Measurements from ENCODE around the gene EIF3K. TPM values are rescaled to one million over a fixed set of nuclear protein-coding genes. Genes with fewer than 3 reads are reported as not detected.
"Not testable (repeated sequence)": the region's sequence is repeated elsewhere in the genome, so short reads cannot be mapped to it uniquely, and the experiment has no call there.

Gene EIF3K
- total and polyA plus RNA-seq, 2 of the 13 experiments (the other 11 are each of a cell fraction or from before 2014, with no cell fraction given), result 179 to 258 TPM

DNA sequence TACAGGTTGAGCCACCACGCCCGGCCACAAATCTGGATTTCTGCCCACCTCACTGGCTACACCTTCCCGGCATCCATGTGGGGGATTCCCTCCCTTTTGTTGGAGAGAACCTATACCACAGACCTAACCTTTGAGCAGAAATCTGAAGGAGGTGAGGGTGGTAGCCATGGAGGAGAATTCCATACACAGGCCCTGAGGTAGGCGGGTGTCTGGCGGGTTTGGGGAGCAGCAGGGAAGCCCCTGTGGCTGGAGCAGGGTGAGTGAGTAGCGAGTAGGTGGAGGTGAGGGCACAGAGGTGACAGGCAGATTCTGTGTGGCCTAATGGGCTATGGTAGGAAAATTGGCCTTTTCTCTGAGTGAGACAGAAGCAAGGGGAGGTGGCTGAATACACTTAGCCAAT, 10.6 kb downstream of the EIF3K start:
- DNase-seq (ENCODE audit: low spot score) (no peak), ATAC-seq (no peak), FAIRE-seq (no peak)
- Histone ChIP-seq H4K20me1 (ENCODE audit: insufficient read depth, low read length) (no peaks in the 10 kb centered on the region), H3K4me3 (replicated peaks in 1 of 3; ENCODE audit: insufficient read depth in 1 of 3, low read depth in 2 of 3, low read length in 3 of 3) (no peak overlapping the region), H3K27me3 (ENCODE audit: control insufficient read depth in 1 of 2, insufficient read depth in 2 of 2, low read length in 2 of 2) (no peaks in the 10 kb centered on the region), H3K9ac (ENCODE audit: insufficient read depth, low read depth, low read length) (no peak overlapping the region), H2AFZ (ENCODE audit: low read length) (no peak overlapping the region), H3K36me3 (replicated peaks in 1 of 2; ENCODE audit: control insufficient read depth in 1 of 2, insufficient read depth in 2 of 2, low read length in 2 of 2) (peaks cover 14 to 31% of the 10 kb centered on the region in 2 experiments; a peak in 4 of 5 replicates), H3K27ac (ENCODE audit: extremely low read length, insufficient read depth, low read length) (no peak overlapping the region), H3K4me1 (ENCODE audit: insufficient read depth, low read length) (no peaks in the 10 kb centered on the region), H3K9me3 (ENCODE audit: low read length) (no peaks in the 10 kb centered on the region), H3K79me2 (ENCODE audit: insufficient read depth, low read length) (no peaks in the 10 kb centered on the region), H3K4me2 (ENCODE audit: low read depth, low read length) (no peak overlapping the region)
- CTCF ChIA-PET (ENCODE audit: low intra/inter-chr PET ratio, low total read pairs), result no interaction called here
- in situ Hi-C loops (cut with HindIII; ENCODE audit: extremely low pct_ligation_motif_present, low pct_unique_long_range_greater_than_20kb) (no loop called here), intact Hi-C loops (cut with micrococcal nuclease; ENCODE audit: unreplicated experiment) (no loop called here)
- BruUV-seq (replicated peaks), result no TSS peak
- TF ChIP-seq PRPF4 (IDR thresholded peaks at IDR 0.05; ENCODE audit: low read depth, low read length, poor library complexity, severe bottlenecking), result no peak
- TF ChIP-seq, protein P1, sequence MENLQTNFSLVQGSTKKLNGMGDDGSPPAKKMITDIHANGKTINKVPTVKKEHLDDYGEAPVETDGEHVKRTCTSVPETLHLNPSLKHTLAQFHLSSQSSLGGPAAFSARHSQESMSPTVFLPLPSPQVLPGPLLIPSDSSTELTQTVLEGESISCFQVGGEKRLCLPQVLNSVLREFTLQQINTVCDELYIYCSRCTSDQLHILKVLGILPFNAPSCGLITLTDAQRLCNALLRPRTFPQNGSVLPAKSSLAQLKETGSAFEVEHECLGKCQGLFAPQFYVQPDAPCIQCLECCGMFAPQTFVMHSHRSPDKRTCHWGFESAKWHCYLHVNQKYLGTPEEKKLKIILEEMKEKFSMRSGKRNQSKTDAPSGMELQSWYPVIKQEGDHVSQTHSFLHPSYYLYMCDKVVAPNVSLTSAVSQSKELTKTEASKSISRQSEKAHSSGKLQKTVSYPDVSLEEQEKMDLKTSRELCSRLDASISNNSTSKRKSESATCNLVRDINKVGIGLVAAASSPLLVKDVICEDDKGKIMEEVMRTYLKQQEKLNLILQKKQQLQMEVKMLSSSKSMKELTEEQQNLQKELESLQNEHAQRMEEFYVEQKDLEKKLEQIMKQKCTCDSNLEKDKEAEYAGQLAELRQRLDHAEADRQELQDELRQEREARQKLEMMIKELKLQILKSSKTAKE (CRISPR knock-in tag; IDR thresholded peaks at IDR 0.05; ENCODE audit: borderline replicate concordance), result no peak
- no peak for TF ChIP-seq ZNF619 (CRISPR knock-in tag; IDR thresholded peaks at IDR 0.05)
- no peak for TF ChIP-seq ZNF567 (CRISPR knock-in tag; IDR thresholded peaks at IDR 0.05; ENCODE audit: borderline replicate concordance)
- no peak for TF ChIP-seq CCDC6 (CRISPR knock-in tag; IDR thresholded peaks at IDR 0.05)
- no peak for TF ChIP-seq ZNF883 (CRISPR knock-in tag; IDR thresholded peaks at IDR 0.05; ENCODE audit: not compliant biosample characterization)
- TF ChIP-seq NR2C2 (CRISPR knock-in tag; IDR thresholded peaks at IDR 0.05; ENCODE audit: borderline replicate concordance), result no peak
- no peak for TF ChIP-seq ZMAT3 (CRISPR knock-in tag; conservative IDR thresholded peaks at IDR 0.05)
- TF ChIP-seq SYNCRIP (IDR thresholded peaks at IDR 0.05; ENCODE audit: insufficient read depth, low read depth, low read length), result no peak
- TF ChIP-seq IRF2 (CRISPR knock-in tag; IDR thresholded peaks at IDR 0.05), result no peak
- TF ChIP-seq DRAP1 (CRISPR knock-in tag; IDR thresholded peaks at IDR 0.05), result no peak
- no peak for TF ChIP-seq SP2 (CRISPR knock-in tag; IDR thresholded peaks at IDR 0.05)
- TF ChIP-seq SPEN (CRISPR knock-in tag; IDR thresholded peaks at IDR 0.05; ENCODE audit: low read depth), result no peak
- TF ChIP-seq CBX2 (IDR thresholded peaks at IDR 0.05; ENCODE audit: low read depth, low read length), result no peak
- no peak for TF ChIP-seq CBX2 (CRISPR knock-in tag; IDR thresholded peaks at IDR 0.05; ENCODE audit: low read depth)
- no peak for TF ChIP-seq ZNF530 (CRISPR knock-in tag; IDR thresholded peaks at IDR 0.05; ENCODE audit: low read depth)
- POLR2A ChIA-PET, result interaction anchor here (3.2 kb wide), 1 partner anchor 11 kb away, joined by 11 read pairs; the partner anchor contains the start of gene EIF3K
- WGBS (ENCODE audit: low lambda C conversion rate), result 97% methylated on average over 6 of the region's 6 CpGs

DNA sequence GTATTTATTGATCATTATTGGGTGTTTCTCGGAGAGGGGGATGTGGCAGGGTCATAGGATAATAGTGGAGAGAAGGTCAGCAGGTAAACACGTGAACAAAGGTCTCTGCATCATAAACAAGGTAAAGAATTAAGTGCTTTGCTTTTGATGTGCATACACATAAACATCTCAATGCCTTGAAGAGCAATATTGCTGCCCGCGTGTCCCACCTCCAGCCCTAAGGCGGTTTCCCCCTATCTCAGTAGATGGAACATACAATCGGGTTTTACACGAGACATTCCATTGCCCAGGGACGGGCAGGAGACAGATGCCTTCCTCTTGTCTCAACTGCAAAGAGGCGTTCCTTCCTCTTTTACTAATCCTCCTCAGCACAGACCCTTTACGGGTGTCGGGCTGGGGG, 12.3 kb downstream of the EIF3K start:
- H3K27me3 ChIP-seq (ENCODE audit: control insufficient read depth in 1 of 2, insufficient read depth in 2 of 2, low read length in 2 of 2); H3K9ac ChIP-seq (ENCODE audit: insufficient read depth, low read depth, low read length); H3K4me1 ChIP-seq (ENCODE audit: insufficient read depth, low read length); H3K4me3 ChIP-seq (replicated peaks in 1 of 3; ENCODE audit: insufficient read depth in 1 of 3, low read depth in 2 of 3, low read length in 3 of 3); H3K79me2 ChIP-seq (ENCODE audit: insufficient read depth, low read length); FAIRE-seq; H3K27ac ChIP-seq (ENCODE audit: extremely low read length, insufficient read depth, low read length); H3K9me3 ChIP-seq (ENCODE audit: low read length); CTCF ChIA-PET (ENCODE audit: low intra/inter-chr PET ratio, low total read pairs); H4K20me1 ChIP-seq (ENCODE audit: insufficient read depth, low read length); POLR2A ChIA-PET; ATAC-seq; H2AFZ ChIP-seq (ENCODE audit: low read length); DNase-seq (ENCODE audit: low spot score); H3K4me2 ChIP-seq (ENCODE audit: low read depth, low read length); BruUV-seq (replicated peaks): not testable (repeated sequence)
- in situ Hi-C loops (cut with HindIII; ENCODE audit: extremely low pct_ligation_motif_present, low pct_unique_long_range_greater_than_20kb) (loop anchor here (10.0 kb wide), 1 partner anchor 86 kb away; no protein-coding TSS in a partner anchor), intact Hi-C loops (cut with micrococcal nuclease; ENCODE audit: unreplicated experiment) (loop anchor here (5.0 kb wide), 1 partner anchor 229 kb away; the partner anchor contains the start of gene FAM98C)
- peaks cover 10 to 19% of the 10 kb centered on the region in 2 experiments; a peak in 4 of 5 replicates for H3K36me3 ChIP-seq (replicated peaks in 1 of 2; ENCODE audit: control insufficient read depth in 1 of 2, insufficient read depth in 2 of 2, low read length in 2 of 2)
- WGBS (ENCODE audit: low lambda C conversion rate), result 96% methylated on average over 11 of the region's 11 CpGs

Data from HepG2 (cell line).